ENCODE measurements around the gene PHIP.
"Not testable (repeated sequence)": the region's sequence is repeated elsewhere in the genome, so short reads cannot be mapped to it uniquely, and the experiment has no call there.

The PHIP gene

DNA sequence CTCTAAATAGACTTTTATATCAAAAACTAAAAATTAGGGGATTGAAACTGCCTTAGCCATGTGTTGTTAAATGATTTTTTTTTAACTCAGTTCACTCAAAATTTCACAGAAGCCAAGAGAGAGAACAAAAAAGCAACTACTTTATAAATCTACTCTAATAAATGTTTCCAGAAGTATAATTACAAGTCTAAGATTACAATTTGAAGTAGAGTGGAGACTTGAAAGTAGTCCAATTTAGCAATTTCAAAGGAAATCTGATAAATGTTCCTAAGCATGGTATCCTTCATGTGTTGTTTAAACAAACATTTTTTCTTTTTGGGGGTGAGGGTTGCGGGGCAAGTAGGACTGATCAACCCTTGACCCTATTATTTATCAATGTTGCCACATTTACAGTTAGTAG, 72.6 kb downstream of the PHIP start:
- no peak for DNase-seq

GRCh38 chr6:79005024-79005423, 73.0 kb downstream of the PHIP start:
- no peak for DNase-seq

DNA sequence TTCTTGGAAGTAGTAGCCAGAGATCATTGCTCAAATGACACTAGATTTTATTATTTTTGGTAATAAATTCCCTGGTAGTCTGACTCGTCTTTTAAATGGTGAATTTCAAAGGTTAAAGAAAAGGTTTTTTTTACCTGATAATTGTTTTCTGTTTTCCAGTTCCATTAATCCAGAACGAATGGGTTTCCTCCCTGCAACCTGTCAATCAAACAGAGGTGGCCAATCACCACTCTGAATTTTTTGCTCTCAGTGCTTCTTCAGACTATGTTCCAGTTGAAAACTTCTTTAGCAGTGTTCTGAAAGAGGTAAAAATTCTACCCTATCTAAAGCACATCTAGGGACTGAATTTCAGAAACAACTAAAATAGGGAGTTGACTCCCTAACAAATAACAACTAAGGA, 73.8 kb downstream of the PHIP start:
- DNase-seq: no peak

- no peak for DNase-seq
These were observed 76.6 kb downstream of the PHIP start for GRCh38 chr6:79001415-79001814.

GRCh38 chr6:78999737-79000136, 78.3 kb downstream of the PHIP start:
- DNase-seq: no peak

GRCh38 chr6:78995946-78996345, 82.1 kb downstream of the PHIP start:
- no peak for DNase-seq

GRCh38 chr6:78995346-78995745, 82.7 kb downstream of the PHIP start:
- no peak for DNase-seq

DNA sequence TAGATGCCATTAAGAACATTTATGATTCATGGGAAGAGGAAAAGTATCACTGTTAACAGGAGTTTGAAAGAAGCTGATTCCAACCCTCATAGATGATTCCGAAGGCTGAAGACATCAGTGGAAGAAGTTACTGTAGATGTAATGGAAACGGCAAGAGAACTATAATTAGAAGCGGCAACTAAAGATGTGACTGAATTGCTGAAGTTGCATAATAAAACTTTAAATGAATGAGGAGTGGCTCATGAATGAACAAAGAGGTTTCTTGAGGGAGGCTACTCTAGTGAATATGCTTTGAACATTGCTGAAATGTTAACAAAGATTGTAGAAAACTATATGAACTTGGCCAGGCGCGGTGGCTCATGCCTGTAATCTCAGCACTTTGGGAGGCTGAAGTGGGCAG, 84.1 kb downstream of the PHIP start:
- no peak for DNase-seq

GRCh38 chr6:78989191-78989590, 88.9 kb downstream of the PHIP start:
- DNase-seq: no peak

DNA sequence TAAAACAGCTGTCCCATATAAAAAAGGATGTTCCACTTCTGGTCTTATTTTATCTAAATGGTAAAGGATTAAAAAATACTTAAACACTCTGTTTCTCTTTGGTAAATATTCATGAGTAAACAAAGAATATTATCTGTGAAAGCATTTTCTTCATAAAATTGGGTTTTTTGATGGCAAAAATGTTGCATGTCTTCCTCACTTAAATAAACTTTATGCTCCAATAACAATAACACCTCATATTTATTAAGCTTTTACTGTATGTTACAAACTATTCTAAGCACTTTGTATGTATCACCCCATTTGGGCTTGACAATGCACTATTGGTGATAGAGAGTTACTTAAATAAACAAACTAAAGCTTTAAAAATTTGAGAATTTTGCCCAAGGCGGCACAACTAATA, 91.9 kb downstream of the PHIP start:
- no peak for DNase-seq

GRCh38 chr6:78984225-78984950, 93.7 kb downstream of the PHIP start:
- no peak for DNase-seq

DNA sequence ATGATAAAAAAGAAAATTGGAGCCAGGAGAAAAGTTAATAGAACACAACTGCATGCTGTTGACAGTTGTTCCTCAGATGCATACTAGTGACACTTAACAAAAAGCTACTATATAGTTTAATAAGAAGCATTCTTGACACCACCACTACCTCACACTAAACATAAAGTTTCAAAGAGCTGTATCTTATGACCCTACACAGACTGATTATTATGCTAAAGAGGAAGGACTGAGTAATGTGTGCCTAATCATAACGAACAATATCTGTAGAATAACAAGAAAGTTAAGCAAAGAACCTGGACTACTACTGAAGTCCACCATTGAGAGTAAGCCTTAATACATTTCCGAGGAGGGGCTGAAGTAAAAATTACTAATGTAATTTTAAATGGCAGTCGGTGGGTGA, 110.9 kb downstream of the PHIP start:
- DNase-seq: no peak

DNA sequence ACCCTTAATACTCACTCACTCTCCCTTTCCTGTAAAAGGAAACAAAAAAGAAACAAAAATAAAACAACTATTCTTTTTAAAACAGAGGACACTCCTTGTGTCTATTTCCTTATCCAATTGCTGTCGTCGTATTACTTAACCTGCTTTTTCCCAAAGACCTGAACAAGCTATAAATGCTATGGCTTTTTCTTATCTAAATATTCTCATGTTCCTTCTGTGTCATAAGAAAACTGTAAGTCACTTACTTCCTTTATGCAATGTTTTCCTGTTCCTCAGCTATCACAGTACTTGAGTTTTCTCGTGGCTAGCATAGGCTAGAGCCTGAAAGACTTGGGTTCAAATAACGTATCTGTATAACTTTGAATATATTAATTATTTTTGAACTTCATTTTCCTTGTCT, 111.5 kb downstream of the PHIP start:
- no peak for DNase-seq

- no peak for DNase-seq
These were observed 115.6 kb downstream of the PHIP start for GRCh38 chr6:78962448-78962847.

GRCh38 chr6:78954740-78955139, 123.3 kb downstream of the PHIP start:
- no peak for DNase-seq

- no peak for DNase-seq
These were observed 124.3 kb downstream of the PHIP start for GRCh38 chr6:78953798-78954197.

GRCh38 chr6:78952362-78952761, 125.7 kb downstream of the PHIP start:
- no peak for DNase-seq

- no peak for DNase-seq
These were observed 129.3 kb downstream of the PHIP start for GRCh38 chr6:78948785-78949184.

DNA sequence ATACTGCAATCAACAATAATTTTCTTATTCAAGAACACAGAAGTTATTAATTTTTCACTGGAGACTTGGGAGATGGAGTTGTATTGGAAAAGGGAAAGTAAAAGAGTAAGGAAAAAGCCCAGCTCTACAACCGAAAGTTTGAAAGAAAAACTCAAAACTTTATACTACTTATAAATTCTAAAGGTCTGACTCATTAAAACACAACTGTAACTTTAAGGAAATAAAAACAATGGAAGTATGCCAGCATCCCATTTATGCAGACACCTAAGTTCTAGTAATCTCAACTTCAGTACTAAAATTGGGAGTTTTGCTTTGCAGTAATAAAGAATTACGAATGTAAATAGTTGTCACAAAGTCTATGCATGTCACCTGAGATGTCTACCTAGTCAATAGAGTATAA, 130.1 kb downstream of the PHIP start:
- no peak for DNase-seq

- DNase-seq: no peak
These were observed 130.5 kb downstream of the PHIP start for GRCh38 chr6:78947529-78947928.

- no peak for DNase-seq
These were observed 135.6 kb downstream of the PHIP start for GRCh38 chr6:78942446-78942845.

- no peak for DNase-seq
These were observed 141.5 kb downstream of the PHIP start for GRCh38 chr6:78936515-78936914.

- no peak for DNase-seq
These were observed 142.5 kb downstream of the PHIP start for GRCh38 chr6:78935553-78935952.

DNA sequence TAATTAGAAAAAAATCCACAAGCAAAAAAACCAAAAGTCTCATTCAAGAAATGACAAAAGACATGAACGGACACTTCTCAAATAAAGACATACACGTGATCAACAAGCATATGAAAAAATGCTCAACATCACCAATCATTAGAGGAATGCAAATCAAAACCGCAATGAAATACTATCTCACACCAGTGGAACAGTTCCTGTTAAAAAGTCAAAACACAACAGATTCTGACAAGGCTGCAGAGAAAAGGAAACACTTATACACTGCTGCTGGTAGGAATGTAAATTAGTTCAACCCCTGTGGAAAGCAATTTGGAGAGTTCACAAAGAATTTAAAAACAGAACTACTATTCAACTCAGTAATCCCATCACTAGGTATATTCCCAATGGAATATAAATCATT, 152.7 kb downstream of the PHIP start:
- DNase-seq: no peak

- DNase-seq: not testable (repeated sequence)
These were observed 156.9 kb downstream of the PHIP start for GRCh38 chr6:78921168-78921567.

GRCh38 chr6:78917788-78918187, 160.3 kb downstream of the PHIP start:
- no peak for DNase-seq
